MCF 10A (cell line): Measurements from ENCODE around the gene H6PD. TPM values are rescaled to one million over a fixed set of nuclear protein-coding genes. Genes with fewer than 3 reads are reported as not detected.

Experiments used
- BruUV-seq: library from RNA; stranded (reverse); fragments of 400-500 nt; replicated peaks from 2 replicates; lab custom pipeline; 2021; lab: Mats Ljungman, UMichigan
- CTCF ChIA-PET: fragments of 300-600 bp; sonication (Branson Sonifier 250); formaldehyde crosslinking; extraction: SDS; loops from one replicate; lab custom pipeline; 2021; ENCODE audit warnings: antibody characterized with exemption, inconsistent platforms; lab: Yijun Ruan, JAX
- POLR2A ChIA-PET: fragments of 300-600, 350-650 bp; sonication (Branson Sonifier 250); formaldehyde crosslinking; extraction: SDS; loops from one replicate; lab custom pipeline; 2020; ENCODE audit warnings: antibody characterized with exemption, inconsistent platforms; lab: Yijun Ruan, JAX
- DNase-seq: peaks from one replicate; pipeline ENCODE4 v3.0.0-alpha.2; 2018; ENCODE audit not compliant: unreplicated experiment
- H3K27ac Mint-ChIP-seq: one replicate; pipeline ENCODE4 v1.8.0; 2022; ENCODE audit warnings: mild to moderate bottlenecking, low read depth, mixed read lengths; ENCODE audit not compliant: unreplicated experiment
- H3K27me3 Mint-ChIP-seq: one replicate; pipeline ENCODE4 v1.8.0; 2022; ENCODE audit warnings: mixed read lengths; ENCODE audit not compliant: insufficient read depth, unreplicated experiment
- H3K36me3 Mint-ChIP-seq: one replicate; pipeline ENCODE4 v1.8.0; 2022; ENCODE audit warnings: mild to moderate bottlenecking, moderate library complexity, mixed read lengths; ENCODE audit not compliant: insufficient read depth, unreplicated experiment
- H3K4me1 Mint-ChIP-seq: one replicate; pipeline ENCODE4 v1.8.0; 2022; ENCODE audit warnings: mixed read lengths; ENCODE audit not compliant: insufficient read depth, unreplicated experiment
- H3K4me3 Mint-ChIP-seq: one replicate; pipeline ENCODE4 v1.8.0; 2022; ENCODE audit warnings: mild to moderate bottlenecking, moderate library complexity, mixed read lengths; ENCODE audit not compliant: unreplicated experiment
- H3K9me3 Mint-ChIP-seq: one replicate; pipeline ENCODE4 v1.8.0; 2022; ENCODE audit warnings: mixed read lengths; ENCODE audit not compliant: unreplicated experiment
- intact Hi-C: fragments of 100-400 bp; cut with micrococcal nuclease; formaldehyde crosslinking; loops from 2 replicates; pipeline ENCODE4 v1.14.1; 2022
- total RNA-seq: library from RNA; stranded (reverse); gene quantifications from 2 replicates; pipeline ENCODE4 v1.2.3, GENCODE V29; 2022
- TF ChIP-seq, protein P1 (sequence below): fragments of 200-600 bp; IDR thresholded peaks from one replicate; pipeline ENCODE4 v1.8.0; 2022; ENCODE audit warnings: antibody characterized with exemption, mild to moderate bottlenecking; ENCODE audit not compliant: unreplicated experiment

The H6PD gene
- total RNA-seq, 1 experiment from 2014 or later = 23.6 TPM

DNA sequence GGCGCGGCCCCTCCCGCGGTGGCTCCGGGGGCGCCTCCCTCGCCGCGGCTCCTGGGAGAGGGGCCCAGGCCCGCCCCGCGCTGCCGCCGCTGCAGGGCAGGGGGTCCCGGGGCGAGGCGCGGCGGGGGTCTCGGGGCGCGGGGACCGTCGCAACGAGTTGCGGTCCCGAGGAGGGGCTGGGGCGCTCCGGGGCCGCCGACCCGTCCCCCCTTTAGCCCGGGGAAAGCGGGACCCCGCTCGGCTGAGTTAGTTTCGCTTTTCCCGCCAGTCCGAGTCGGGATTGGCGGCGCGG, 58.6 kb downstream of the H6PD start:
- DNase-seq = no peak
- TF ChIP-seq, protein P1, sequence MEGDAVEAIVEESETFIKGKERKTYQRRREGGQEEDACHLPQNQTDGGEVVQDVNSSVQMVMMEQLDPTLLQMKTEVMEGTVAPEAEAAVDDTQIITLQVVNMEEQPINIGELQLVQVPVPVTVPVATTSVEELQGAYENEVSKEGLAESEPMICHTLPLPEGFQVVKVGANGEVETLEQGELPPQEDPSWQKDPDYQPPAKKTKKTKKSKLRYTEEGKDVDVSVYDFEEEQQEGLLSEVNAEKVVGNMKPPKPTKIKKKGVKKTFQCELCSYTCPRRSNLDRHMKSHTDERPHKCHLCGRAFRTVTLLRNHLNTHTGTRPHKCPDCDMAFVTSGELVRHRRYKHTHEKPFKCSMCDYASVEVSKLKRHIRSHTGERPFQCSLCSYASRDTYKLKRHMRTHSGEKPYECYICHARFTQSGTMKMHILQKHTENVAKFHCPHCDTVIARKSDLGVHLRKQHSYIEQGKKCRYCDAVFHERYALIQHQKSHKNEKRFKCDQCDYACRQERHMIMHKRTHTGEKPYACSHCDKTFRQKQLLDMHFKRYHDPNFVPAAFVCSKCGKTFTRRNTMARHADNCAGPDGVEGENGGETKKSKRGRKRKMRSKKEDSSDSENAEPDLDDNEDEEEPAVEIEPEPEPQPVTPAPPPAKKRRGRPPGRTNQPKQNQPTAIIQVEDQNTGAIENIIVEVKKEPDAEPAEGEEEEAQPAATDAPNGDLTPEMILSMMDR = no peak
- no peak overlapping the region for H3K4me3 Mint-ChIP-seq
- no peaks in the 10 kb centered on the region for H3K9me3 Mint-ChIP-seq
- no TSS peak for BruUV-seq
- no peaks in the 10 kb centered on the region for H3K27me3 Mint-ChIP-seq
- intact Hi-C loops = loop anchor here (5.0 to 10.0 kb wide), 2 partner anchors 62 to 179 kb away; no protein-coding TSS in a partner anchor
- H3K36me3 Mint-ChIP-seq = no peaks in the 10 kb centered on the region
- ChIA-PET POLR2A (no interaction called here), CTCF (no interaction called here)
- no peak overlapping the region for H3K27ac Mint-ChIP-seq
- no peaks in the 10 kb centered on the region for H3K4me1 Mint-ChIP-seq

DNA sequence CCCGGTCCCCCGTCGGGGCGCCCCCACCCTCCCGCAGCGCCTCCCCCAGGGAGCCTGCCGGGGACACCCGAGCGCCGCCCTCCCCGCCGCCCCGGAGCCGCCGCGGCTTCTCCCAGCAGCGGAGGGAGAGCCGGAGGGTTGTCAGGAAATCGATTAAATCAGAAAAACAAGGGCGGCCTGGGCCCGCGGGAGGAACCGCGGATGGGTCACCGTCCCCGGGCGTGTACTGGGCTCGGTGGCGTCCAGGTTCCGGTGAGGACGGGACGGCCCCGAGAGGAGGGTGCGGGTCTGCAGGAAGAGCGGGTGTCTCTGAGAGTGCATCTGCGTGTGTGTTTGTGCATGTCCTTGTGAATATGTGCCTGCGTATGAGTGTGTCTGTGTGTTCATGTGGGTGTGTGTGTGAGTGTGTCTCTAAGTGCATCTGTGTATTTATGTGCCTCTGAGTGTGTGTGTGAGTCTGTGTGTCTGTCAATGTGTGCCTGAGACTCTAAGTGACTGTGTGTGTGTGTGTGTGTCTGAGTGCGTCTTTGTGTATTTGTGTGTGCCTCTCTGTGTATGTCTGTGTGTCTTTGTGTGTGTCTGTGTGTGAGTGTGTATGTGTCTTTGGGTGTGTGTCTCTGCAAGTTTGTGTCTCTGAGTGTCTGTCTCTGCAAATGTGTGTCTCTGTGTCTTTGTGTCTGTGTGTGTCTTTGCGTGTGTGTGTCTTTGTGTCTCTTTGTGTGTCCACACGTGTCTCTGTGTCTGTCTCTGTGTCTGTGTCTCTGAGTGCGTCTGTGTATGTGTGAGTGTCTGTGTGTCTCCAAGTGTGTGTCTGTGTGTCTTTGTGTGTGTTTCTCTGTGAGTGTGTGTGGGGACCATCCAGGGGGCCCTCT, 59.2 kb downstream of the H6PD start:
- TF ChIP-seq, protein P1 = no peak
- intact Hi-C loops = loop anchor here (5.0 to 10.0 kb wide), 2 partner anchors 61 to 179 kb away; no protein-coding TSS in a partner anchor
- H3K27ac Mint-ChIP-seq = no peak overlapping the region
- POLR2A ChIA-PET = interaction anchor here (0.9 kb wide), 1 partner anchor 24 kb away, joined by 3 read pairs; no protein-coding TSS in a partner anchor
- no peak overlapping the region for H3K4me3 Mint-ChIP-seq
- no peaks in the 10 kb centered on the region for H3K9me3 Mint-ChIP-seq
- peak; percentile 28 for DNase-seq
- H3K4me1 Mint-ChIP-seq = no peaks in the 10 kb centered on the region
- H3K27me3 Mint-ChIP-seq = no peaks in the 10 kb centered on the region
- CTCF ChIA-PET = no interaction called here
- BruUV-seq = TSS peak; percentile 56
- no peaks in the 10 kb centered on the region for H3K36me3 Mint-ChIP-seq

DNA sequence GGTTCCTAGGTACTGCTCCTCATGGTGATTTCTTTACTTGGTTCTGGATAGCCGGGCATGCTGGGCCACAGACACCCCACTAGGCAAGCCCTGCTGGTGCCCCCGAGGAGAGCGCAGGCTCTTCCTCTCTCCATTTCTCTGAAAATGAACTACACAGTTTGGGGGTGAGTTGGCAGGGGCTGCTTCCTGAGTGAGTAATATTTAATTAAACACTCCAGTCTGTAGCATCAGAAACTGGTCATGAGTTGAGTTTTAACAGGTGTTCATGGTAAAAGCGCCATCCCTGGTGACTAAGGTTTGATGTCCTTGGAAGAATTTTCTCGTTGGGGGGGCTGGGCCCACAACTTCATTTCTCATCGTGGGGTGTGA, 59.8 kb downstream of the H6PD start:
- Mint-ChIP-seq H3K27me3 (no peaks in the 10 kb centered on the region), H3K27ac (no peak overlapping the region), H3K9me3 (no peaks in the 10 kb centered on the region), H3K4me3 (no peak overlapping the region), H3K4me1 (no peaks in the 10 kb centered on the region), H3K36me3 (no peaks in the 10 kb centered on the region)
- ChIA-PET POLR2A (interaction anchor here (0.7 to 0.9 kb wide), 2 partner anchors 23 to 145 kb away, joined by 3 to 4 read pairs; no protein-coding TSS in a partner anchor), CTCF (interaction anchor here (1.8 kb wide), 1 partner anchor 196 kb away, joined by 5 read pairs; no protein-coding TSS in a partner anchor)
- no TSS peak for BruUV-seq
- TF ChIP-seq, protein P1 = no peak
- intact Hi-C loops = loop anchor here (5.0 to 10.0 kb wide), 2 partner anchors 60 to 178 kb away; no protein-coding TSS in a partner anchor
- DNase-seq = peak; percentile 65

DNA sequence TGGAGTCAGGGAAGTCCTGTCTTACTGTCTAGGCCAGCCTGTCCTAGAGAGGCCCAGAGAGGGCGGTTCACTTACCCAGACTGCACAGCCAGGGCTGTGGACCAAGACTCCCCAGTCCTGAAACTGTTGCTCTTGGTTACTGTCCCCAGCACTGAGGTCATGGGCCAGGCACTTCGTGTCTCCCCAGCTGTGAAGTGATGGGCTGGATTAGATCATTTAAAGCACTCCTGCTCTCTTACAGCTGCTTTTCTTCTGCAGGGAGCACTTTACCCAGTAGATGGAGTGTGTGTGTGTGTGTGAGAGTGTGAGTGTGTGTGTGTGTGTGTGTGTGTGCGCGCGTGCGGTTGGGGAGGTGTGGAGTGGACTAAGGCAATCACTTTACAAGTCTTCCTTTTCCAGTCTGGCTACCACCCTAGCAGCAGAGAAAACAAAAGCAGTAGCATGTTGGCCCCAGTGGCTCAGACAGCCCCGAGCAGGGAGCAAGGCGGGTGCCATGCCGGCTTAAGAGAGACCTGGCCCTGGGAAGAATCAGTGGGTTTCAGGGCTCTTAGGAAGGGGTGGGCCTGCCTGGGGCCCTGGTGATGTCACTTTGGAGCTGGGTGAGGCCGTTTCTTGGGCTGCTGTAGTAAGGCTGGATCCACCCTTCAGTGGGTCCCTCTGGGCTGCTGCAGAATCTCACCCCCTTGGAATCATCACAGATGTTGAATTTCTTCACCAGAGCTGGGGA, 60.5 kb downstream of the H6PD start:
- TF ChIP-seq, protein P1 = no peak
- ChIA-PET POLR2A (interaction anchor here (0.7 to 1.8 kb wide), 4 partner anchors 22 to 412 kb away, joined by 3 to 5 read pairs (median 4); no protein-coding TSS in a partner anchor), CTCF (interaction anchor here (0.6 to 1.8 kb wide), 3 partner anchors 161 to 490 kb away, joined by 4 to 5 read pairs (median 5); no protein-coding TSS in a partner anchor)
- BruUV-seq = no TSS peak
- H3K27ac Mint-ChIP-seq = no peak overlapping the region
- no peaks in the 10 kb centered on the region for H3K27me3 Mint-ChIP-seq
- intact Hi-C loops = loop anchor here (5.0 to 10.0 kb wide), 2 partner anchors 60 to 177 kb away; no protein-coding TSS in a partner anchor
- no peak overlapping the region for H3K4me3 Mint-ChIP-seq
- no peaks in the 10 kb centered on the region for H3K36me3 Mint-ChIP-seq
- no peaks in the 10 kb centered on the region for H3K9me3 Mint-ChIP-seq
- peaks cover 1% of the 10 kb centered on the region for H3K4me1 Mint-ChIP-seq
- no peak for DNase-seq
